H7 (cell line): Measurements from ENCODE around the gene FAM111B. TPM values are rescaled to one million over a fixed set of nuclear protein-coding genes. Genes with fewer than 3 reads are reported as not detected.
A peak's percentile ranks its signal among the peaks of the same experiment; 100 is the strongest.
"Not testable (repeated sequence)": the region's sequence is repeated elsewhere in the genome, so short reads cannot be mapped to it uniquely, and the experiment has no call there.

ENCODE experiments used
- DNase-seq: peaks from one replicate; pipeline ENCODE4 v3.0.0; 2012
- H3K27me3 ChIP-seq: 2 replicates; pipeline ENCODE4 v1.6.0; 2011; ENCODE audit warnings: mild to moderate bottlenecking, low read length; ENCODE audit not compliant: control insufficient read depth, insufficient read depth
- H3K36me3 ChIP-seq: replicated peaks from 2 replicates; pipeline ENCODE4 v1.5.1; 2011; ENCODE audit warnings: low read length; ENCODE audit not compliant: control insufficient read depth, insufficient read depth
- H3K4me3 ChIP-seq: 2 replicates; pipeline ENCODE4 v1.5.1; 2011; ENCODE audit warnings: low read depth, mild to moderate bottlenecking, control low read depth, low read length, moderate library complexity; ENCODE audit not compliant: insufficient read depth
- total RNA-seq: library from RNA; depleted of rRNA; stranded (reverse); fragments of >200 nt; shearing (Covaris generic); gene quantifications from 2 replicates; pipeline ENCODE4 v1.2.3, GENCODE V29; 2014

FAM111B gene
- total RNA-seq, 1 experiment from 2014 or later, result 10.8 TPM

- not testable (repeated sequence) for H3K36me3 ChIP-seq, H3K4me3 ChIP-seq, DNase-seq, H3K27me3 ChIP-seq
Observed at GRCh38 chr11:59136551-59136950, 29.5 kb downstream of the FAM111B start.

DNA sequence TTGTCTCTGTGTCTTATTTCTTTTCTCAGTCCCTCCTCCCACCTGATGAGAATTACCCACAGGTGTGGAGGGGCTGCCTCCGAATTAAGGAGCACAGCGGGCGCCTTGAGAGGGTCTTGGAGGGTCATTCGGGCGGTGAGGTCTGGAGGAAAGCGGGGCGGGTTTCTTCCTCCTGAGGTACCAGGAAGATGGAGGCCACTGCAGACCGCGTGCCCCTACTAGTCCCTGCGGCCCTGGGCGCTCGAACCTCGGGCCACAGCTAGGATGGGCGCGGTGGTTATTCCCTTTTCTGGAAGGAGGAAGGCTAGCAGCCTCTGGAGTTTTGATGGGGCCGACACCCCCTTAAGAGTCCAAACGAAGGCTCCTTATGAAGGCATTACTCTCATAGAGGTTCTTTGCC lies 30.2 kb downstream of the FAM111B start:
- Histone ChIP-seq H3K4me3 (no peak overlapping the region), H3K27me3 (no peaks in the 10 kb centered on the region; the same call in 1 of the 2 replicates), H3K36me3 (no peaks in the 10 kb centered on the region)
- no peak for DNase-seq

GRCh38 chr11:59138643-59139042 lies 31.6 kb downstream of the FAM111B start:
- H3K27me3 ChIP-seq, result no peaks in the 10 kb centered on the region; the same call in none of the 2 replicates
- no peaks in the 10 kb centered on the region for H3K36me3 ChIP-seq
- DNase-seq, result no peak
- H3K4me3 ChIP-seq, result no peak overlapping the region

GRCh38 chr11:59141191-59141590 lies 34.2 kb downstream of the FAM111B start:
- peaks cover 5% of the 10 kb centered on the region for H3K27me3 ChIP-seq

DNA sequence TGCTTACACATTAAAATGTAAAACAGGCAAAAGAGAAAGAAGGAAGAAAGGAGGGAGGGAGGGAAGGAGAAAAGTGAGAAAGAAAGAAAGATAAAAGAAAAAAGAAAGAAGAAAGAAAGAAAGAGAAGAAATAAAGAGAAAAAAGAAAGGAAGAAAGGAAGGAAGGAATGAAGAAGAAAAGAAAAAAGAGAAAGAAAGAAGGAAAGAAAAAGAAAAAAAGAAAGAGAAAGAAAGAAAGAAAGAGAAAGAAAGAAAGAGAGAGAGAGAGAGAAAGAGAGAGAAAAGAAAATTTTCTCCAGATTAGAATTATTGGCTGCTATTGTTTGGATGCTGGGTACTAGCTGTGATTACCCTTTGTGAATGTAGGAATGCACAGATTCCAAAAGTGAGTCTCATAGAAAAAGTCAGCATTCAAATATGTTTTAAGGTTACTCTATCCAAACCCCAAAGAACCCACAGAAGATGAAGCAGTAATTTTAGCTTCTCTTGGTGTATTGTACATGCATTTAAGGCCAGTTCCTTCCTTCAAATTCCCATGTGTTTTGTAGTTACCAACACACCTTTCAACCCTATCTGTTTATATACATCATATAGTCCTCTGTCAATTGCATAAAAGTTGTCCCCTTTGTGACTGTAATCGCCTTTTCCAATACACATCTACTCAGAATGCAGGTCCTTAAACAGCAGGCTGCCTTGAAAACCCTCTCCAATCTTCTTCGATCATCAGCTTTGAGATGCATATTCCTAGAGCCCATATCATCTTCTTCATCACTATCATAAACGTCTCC lies 34.8 kb downstream of the FAM111B start:
- H3K36me3 ChIP-seq, result no peaks in the 10 kb centered on the region
- peaks cover 5% of the 10 kb centered on the region for H3K27me3 ChIP-seq
- DNase-seq, result no peak
- peak overlapping the region; percentile 78 for H3K4me3 ChIP-seq

More at GRCh38 chr11:59141191-59141590, 34.2 kb downstream of the FAM111B start:
- Histone ChIP-seq H3K36me3 (no peaks in the 10 kb centered on the region), H3K4me3 (no peak overlapping the region)
- no peak for DNase-seq

DNA sequence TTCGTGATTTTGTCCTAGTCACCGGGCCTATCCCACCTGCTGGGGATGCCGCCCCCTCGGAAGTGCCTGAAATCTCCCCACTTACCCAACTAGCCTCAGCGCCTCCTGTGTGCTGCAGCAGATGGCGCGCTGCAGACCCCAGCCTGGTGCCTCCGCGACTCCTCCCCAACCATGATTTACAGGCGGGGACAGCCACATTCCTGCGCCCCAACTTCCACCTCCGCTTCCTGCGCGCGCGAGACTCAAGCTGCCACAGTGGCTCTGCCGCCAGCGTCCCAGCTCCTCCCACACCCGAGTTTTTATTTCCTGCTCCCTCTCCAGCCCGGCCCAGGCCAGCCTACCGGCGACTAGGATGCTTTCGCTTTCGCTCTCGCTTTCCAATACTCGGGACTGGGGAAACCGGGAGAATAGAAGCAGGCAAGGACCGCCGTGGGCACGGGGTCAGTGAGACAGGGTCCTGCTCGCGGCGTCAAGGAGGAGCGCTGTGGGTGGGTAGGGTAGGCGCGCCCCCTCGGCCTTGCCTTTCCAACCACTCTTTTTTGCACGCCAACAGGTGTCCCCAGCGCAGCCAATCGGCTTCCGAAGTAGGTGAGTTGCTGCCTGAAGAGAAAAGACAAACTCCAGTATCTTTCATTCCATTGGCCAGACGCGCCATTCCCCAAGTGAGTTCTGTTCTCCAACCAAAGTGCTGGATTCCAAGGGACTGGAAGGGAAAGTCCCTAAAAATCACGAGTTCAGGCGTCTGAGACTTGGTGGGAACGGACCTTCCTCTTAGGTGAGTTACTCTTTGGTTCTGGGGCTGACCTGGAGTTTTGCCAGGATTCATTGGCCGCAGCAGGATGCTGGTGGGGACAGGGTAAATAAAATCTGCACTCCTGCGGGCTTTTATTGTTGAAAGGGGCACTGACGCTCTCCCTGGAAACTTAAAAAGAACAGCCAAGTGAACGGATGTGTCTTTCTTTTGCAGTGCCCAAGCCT lies 35.8 kb downstream of the FAM111B start, which contains the start of gene FAM111A:
Gene FAM111A (plus strand): TSS at position 327 of the 978 bp plus-strand sequence. CDS start 6,017 bp downstream, outside the sequence.
- peak; percentile 83 for DNase-seq
- peaks cover 5% of the 10 kb centered on the region for H3K27me3 ChIP-seq
- H3K36me3 ChIP-seq, result no peaks in the 10 kb centered on the region
- H3K4me3 ChIP-seq, result peak within 1 kb of the TSS; percentile 78

DNA sequence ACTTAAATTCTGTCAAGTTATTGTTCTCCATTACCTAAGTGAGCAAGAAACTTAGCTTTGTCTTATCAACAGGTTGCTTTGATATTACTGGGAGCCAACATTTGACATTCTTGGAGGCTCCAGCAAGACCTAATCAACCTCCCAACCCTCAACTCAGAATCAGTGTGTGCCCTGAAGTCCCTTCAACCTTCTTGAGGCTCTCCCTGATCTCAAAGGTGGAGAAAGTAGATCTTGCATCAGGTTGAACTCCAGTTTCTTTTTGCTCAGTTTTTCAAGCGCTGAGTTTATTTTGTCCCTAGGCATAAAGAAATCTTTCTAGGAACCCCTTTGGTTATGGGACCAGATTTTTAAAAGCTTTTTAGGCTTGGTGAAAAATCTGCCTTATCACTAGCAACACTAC lies 37.1 kb downstream of the FAM111B start:
- H3K4me3 ChIP-seq, result no peak overlapping the region
- no peak for DNase-seq
- H3K36me3 ChIP-seq, result no peaks in the 10 kb centered on the region
- peaks cover 5% of the 10 kb centered on the region for H3K27me3 ChIP-seq

GRCh38 chr11:59144579-59145345 lies 37.7 kb downstream of the FAM111B start:
- H3K36me3 ChIP-seq, result no peaks in the 10 kb centered on the region
- DNase-seq, result peak; percentile 85
- H3K4me3 ChIP-seq, result peak overlapping the region; percentile 59
- peaks cover 5% of the 10 kb centered on the region for H3K27me3 ChIP-seq

DNA sequence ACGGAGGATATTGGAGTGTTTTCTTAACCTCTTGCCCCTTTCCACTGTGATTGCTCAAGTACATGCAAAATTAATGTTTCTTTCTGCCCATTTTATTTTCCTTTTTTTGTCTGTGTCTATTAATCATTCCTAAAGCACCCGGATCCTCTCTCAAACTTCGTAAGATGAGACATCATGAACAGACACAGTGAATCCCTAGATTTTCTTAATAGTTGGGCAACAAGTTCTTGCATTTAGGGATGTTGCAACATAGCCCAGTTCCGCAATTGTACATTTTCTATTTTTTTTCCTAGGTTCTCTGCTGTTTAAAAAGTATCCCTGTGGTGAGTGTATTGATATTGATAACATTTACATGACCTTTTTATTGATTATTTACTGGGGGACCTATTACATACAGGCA lies 38.5 kb downstream of the FAM111B start:
- Histone ChIP-seq H3K27me3 (peaks cover 5% of the 10 kb centered on the region; the same call in 1 of the 2 replicates), H3K36me3 (no peaks in the 10 kb centered on the region), H3K4me3 (peak overlapping the region; percentile 59)
- DNase-seq, result no peak

GRCh38 chr11:59151761-59152160 lies 44.7 kb downstream of the FAM111B start:
- H3K4me3 ChIP-seq, result no peak overlapping the region
- no peaks in the 10 kb centered on the region for H3K27me3 ChIP-seq
- DNase-seq, result no peak
- no peaks in the 10 kb centered on the region; the same call in 1 of the 2 replicates for H3K36me3 ChIP-seq

- no peaks in the 10 kb centered on the region; the same call in 1 of the 2 replicates for H3K36me3 ChIP-seq
- no peak overlapping the region for H3K4me3 ChIP-seq
- no peaks in the 10 kb centered on the region for H3K27me3 ChIP-seq
Observed at GRCh38 chr11:59152312-59152951, 45.4 kb downstream of the FAM111B start.

DNA sequence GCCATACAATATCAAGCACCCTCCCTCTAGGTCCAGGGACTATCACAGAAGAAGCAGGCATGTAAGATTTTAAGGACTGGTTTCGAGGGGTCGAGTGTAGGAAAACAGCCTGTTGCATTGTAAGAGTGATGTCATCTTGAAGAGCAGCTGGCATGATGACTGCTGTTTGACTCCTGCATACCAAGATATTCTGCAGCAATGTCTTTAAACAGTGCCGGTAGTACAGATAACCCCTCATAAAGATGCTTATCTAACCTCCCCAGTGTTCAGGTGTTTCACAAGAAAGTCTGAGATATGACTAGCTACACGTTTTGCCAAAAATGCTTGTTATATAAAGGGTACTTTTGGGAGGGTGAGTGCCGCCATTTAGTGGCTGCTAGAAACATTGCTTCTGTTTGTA lies 47.6 kb downstream of the FAM111B start:
- no peak overlapping the region for H3K4me3 ChIP-seq
- no peaks in the 10 kb centered on the region; the same call in 1 of the 2 replicates for H3K27me3 ChIP-seq
- no peak for DNase-seq
- no peaks in the 10 kb centered on the region; the same call in 1 of the 2 replicates for H3K36me3 ChIP-seq

More at GRCh38 chr11:59152312-59152951, 45.4 kb downstream of the FAM111B start:
- DNase-seq, result no peak

DNA sequence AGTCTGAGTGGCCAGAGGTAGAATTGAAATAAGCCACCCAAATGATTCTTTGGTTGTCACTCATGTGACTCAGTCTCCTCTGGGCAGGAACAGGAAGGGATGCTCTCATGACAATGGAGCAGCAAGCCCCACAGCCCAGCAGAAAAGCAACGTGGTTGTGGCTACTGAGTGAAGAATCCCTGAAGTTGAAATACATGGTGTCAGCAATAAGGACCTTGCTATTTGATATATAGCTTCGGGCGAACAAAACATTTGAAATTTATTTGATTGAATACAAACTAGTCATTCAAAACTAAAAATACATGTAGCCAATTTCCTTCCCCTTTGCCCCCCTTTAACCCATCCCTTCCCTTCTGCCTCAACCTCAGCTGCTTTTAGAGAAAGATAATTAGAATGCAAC lies 50.4 kb downstream of the FAM111B start:
- DNase-seq, result no peak
- Histone ChIP-seq H3K4me3 (no peak overlapping the region), H3K27me3 (no peaks in the 10 kb centered on the region; the same call in 1 of the 2 replicates), H3K36me3 (no peaks in the 10 kb centered on the region)
